H9 (cell line): Measurements from ENCODE around the gene IGLON5. TPM values are rescaled to one million over a fixed set of nuclear protein-coding genes. Genes with fewer than 3 reads are reported as not detected.

Experiments used
- DNase-seq: peaks from one replicate; pipeline ENCODE4 v3.0.0-alpha.2; 2017
- H2AFZ ChIP-seq: one replicate; pipeline ENCODE4 v1.6.1; 2013; ENCODE audit warnings: mild to moderate bottlenecking, low read length, control low read depth, moderate library complexity
- H2AK5ac ChIP-seq: 2 replicates; pipeline ENCODE4 v1.6.1; 2013; ENCODE audit warnings: low read length, control low read depth, mixed read lengths; ENCODE audit not compliant: insufficient read length
- H2BK120ac ChIP-seq: one replicate; pipeline ENCODE4 v1.6.1; 2013; ENCODE audit warnings: low read depth, mild to moderate bottlenecking, low read length, control low read depth, inconsistent platforms; ENCODE audit not compliant: poor library complexity, severe bottlenecking
- H2BK12ac ChIP-seq: 2 replicates; pipeline ENCODE4 v1.6.1; 2013; ENCODE audit warnings: low read length, control low read depth, mixed read lengths, low read depth; ENCODE audit not compliant: insufficient read length
- H2BK15ac ChIP-seq: 2 replicates; pipeline ENCODE4 v1.6.1; 2013; ENCODE audit warnings: low read depth, low read length, control low read depth
- H2BK20ac ChIP-seq: one replicate; pipeline ENCODE4 v1.6.1; 2013; ENCODE audit warnings: low read depth, mild to moderate bottlenecking, low read length, control low read depth, inconsistent platforms; ENCODE audit not compliant: poor library complexity, severe bottlenecking
- H2BK5ac ChIP-seq: 2 replicates; pipeline ENCODE4 v1.6.1; 2013; ENCODE audit warnings: low read length, control low read depth, mixed read lengths; ENCODE audit not compliant: insufficient read length
- H3K14ac ChIP-seq: 2 replicates; pipeline ENCODE4 v1.6.1; 2013; ENCODE audit warnings: low read length, control low read depth; ENCODE audit not compliant: insufficient read depth
- H3K18ac ChIP-seq: 2 replicates; pipeline ENCODE4 v1.6.1; 2013; ENCODE audit warnings: low read depth, mild to moderate bottlenecking, mixed read lengths, low read length, control low read depth; ENCODE audit not compliant: insufficient read length
- H3K23ac ChIP-seq: 2 replicates; pipeline ENCODE4 v1.6.1; 2013; ENCODE audit warnings: low read length, control low read depth, mixed read lengths, low read depth; ENCODE audit not compliant: insufficient read length
- H3K23me2 ChIP-seq: 2 replicates; pipeline ENCODE4 v1.6.1; 2013; ENCODE audit warnings: low read depth, mild to moderate bottlenecking, mixed read lengths, low read length, control low read depth; ENCODE audit not compliant: insufficient read length, poor library complexity, severe bottlenecking
- H3K27ac ChIP-seq: 2 replicates; pipeline ENCODE4 v1.5.1; 2013; ENCODE audit warnings: low read length, control low read depth, mixed read lengths, low read depth; ENCODE audit not compliant: insufficient read length
- H3K27me3 ChIP-seq: 2 replicates; pipeline ENCODE4 v1.6.1; 2013; ENCODE audit warnings: low read length, control low read depth, inconsistent platforms; ENCODE audit not compliant: insufficient read depth
- H3K4ac ChIP-seq: 2 replicates; pipeline ENCODE4 v1.6.1; 2013; ENCODE audit warnings: low read depth, mild to moderate bottlenecking, control low read depth, inconsistent platforms, low read length, moderate library complexity
- H3K4me1 ChIP-seq: 2 replicates; pipeline ENCODE4 v1.6.1; 2013; ENCODE audit warnings: low read length, control low read depth, inconsistent platforms; ENCODE audit not compliant: insufficient read depth
- H3K4me2 ChIP-seq: 2 replicates; pipeline ENCODE4 v1.6.1; 2013; ENCODE audit warnings: low read length, control low read depth, mixed read lengths; ENCODE audit not compliant: insufficient read length, insufficient read depth
- H3K56ac ChIP-seq: 2 replicates; pipeline ENCODE4 v1.6.1; 2013; ENCODE audit warnings: low read depth, mild to moderate bottlenecking, mixed read lengths, low read length, control low read depth; ENCODE audit not compliant: insufficient read length
- H3K79me1 ChIP-seq: 2 replicates; pipeline ENCODE4 v1.6.1; 2013; ENCODE audit warnings: low read depth, mild to moderate bottlenecking, moderate library complexity, low read length, control low read depth, inconsistent platforms; ENCODE audit not compliant: insufficient read depth, poor library complexity, severe bottlenecking
- H3K79me2 ChIP-seq: 2 replicates; pipeline ENCODE4 v1.6.1; 2013; ENCODE audit warnings: low read length, control low read depth, inconsistent platforms; ENCODE audit not compliant: insufficient read depth
- H3K9ac ChIP-seq: 2 replicates; pipeline ENCODE4 v1.6.1; 2013; ENCODE audit warnings: low read length, control low read depth, mixed read lengths; ENCODE audit not compliant: insufficient read length; ENCODE audit errors: extremely low read depth
- H3K9me3 ChIP-seq: one replicate; pipeline ENCODE4 v1.6.1; 2013; ENCODE audit warnings: low read depth, low read length, inconsistent platforms; ENCODE audit not compliant: control insufficient read depth
- H3T11ph ChIP-seq: one replicate; pipeline ENCODE4 v1.6.1; 2013; ENCODE audit warnings: mild to moderate bottlenecking, low read length, control low read depth, inconsistent platforms
- H4K20me1 ChIP-seq: one replicate; pipeline ENCODE4 v1.6.1; 2013; ENCODE audit not compliant: control insufficient read depth, insufficient read length, insufficient read depth
- H4K5ac ChIP-seq: 2 replicates; pipeline ENCODE4 v1.6.1; 2013; ENCODE audit warnings: low read depth, mild to moderate bottlenecking, mixed read lengths, low read length, control low read depth; ENCODE audit not compliant: insufficient read length
- H4K8ac ChIP-seq: replicated peaks from 2 replicates; pipeline ENCODE4 v1.6.1; 2013; ENCODE audit warnings: low read length, control low read depth, mixed read lengths, low read depth; ENCODE audit not compliant: insufficient read length
- H4K91ac ChIP-seq: 2 replicates; pipeline ENCODE4 v1.6.1; 2013; ENCODE audit warnings: low read depth, mild to moderate bottlenecking, moderate library complexity, mixed read lengths, low read length, control low read depth; ENCODE audit not compliant: insufficient read length
- H3K27ac Mint-ChIP-seq, 3 experiments: 2 replicates in 2 of 3; 3 replicates in 1 of 3; pipeline ENCODE4 v1.8.0; 2020 to 2021; ENCODE audit warnings: mixed read lengths in 3 of 3, mild to moderate bottlenecking in 1 of 3, moderate library complexity in 1 of 3
- H3K27me3 Mint-ChIP-seq: 2 replicates; pipeline ENCODE4 v1.8.0; 2021; ENCODE audit warnings: low read depth, mild to moderate bottlenecking, moderate library complexity, mixed read lengths
- H3K36me3 Mint-ChIP-seq, 3 experiments: 2 replicates in 2 of 3; 3 replicates in 1 of 3; pipeline ENCODE4 v1.8.0; 2020 to 2021; ENCODE audit warnings: low read depth in 3 of 3, mixed read lengths in 3 of 3; ENCODE audit not compliant: insufficient read depth in 1 of 3
- H3K4me1 Mint-ChIP-seq, 2 experiments: 2 replicates each; pipeline ENCODE4 v1.8.0; 2020; ENCODE audit warnings: mixed read lengths in 2 of 2
- H3K4me3 Mint-ChIP-seq, 2 experiments: 2 replicates in 1 of 2; 3 replicates in 1 of 2; pipeline ENCODE4 v1.8.0; 2020 to 2021; ENCODE audit warnings: mild to moderate bottlenecking in 2 of 2, mixed read lengths in 2 of 2, moderate library complexity in 1 of 2
- H3K9me3 Mint-ChIP-seq, 2 experiments: 2 replicates in 1 of 2; 3 replicates in 1 of 2; pipeline ENCODE4 v1.8.0; 2020; ENCODE audit warnings: mild to moderate bottlenecking in 2 of 2, mixed read lengths in 2 of 2, moderate library complexity in 1 of 2
- CTCF ChIP-seq: fragments of 200-600 bp; sonication (generic); conservative IDR thresholded peaks from 3 replicates; pipeline ENCODE4 v1.8.0; 2021; ENCODE audit warnings: antibody characterized with exemption, mild to moderate bottlenecking
- WGBS: extraction: QIAGEN DNeasy Blood & Tissue Kit; methylation state at CpG from one replicate; pipeline ENCODE4 v1.1.7; 2013; ENCODE audit warnings: missing lambda C conversion rate, low lambda C conversion rate, mixed read lengths; ENCODE audit not compliant: insufficient read length; ENCODE audit errors: extremely low coverage; 5-methylcytosine and 5-hydroxymethylcytosine counted together
- total RNA-seq: library from RNA; stranded (reverse); gene quantifications from 2 replicates; pipeline ENCODE4 v1.2.1, GENCODE V29; 2021

IGLON5 gene
- total RNA-seq, 1 experiment from 2014 or later: 41.4 TPM

DNA sequence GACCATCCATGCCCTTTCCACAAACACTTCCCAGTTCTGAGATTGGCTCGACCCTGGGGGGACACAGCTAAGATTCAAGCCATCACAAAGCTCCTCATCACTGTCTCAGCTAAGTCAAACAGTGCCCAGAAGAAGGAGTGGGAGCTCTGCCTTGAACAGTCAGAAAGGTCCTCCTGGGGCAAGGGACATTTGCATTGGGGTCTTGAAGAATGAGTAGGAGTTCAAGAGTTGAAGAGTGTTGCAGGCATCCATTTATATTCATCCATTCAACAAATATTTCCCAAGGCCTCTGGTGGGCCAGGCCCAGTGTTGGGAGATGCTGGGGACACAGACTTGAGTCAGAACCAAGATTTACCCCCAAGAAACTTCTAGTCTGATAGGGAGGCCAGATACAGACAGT lies 6.5 kb downstream of the IGLON5 start:
- Histone ChIP-seq H4K8ac (no peak overlapping the region), H3K9ac (no peak overlapping the region), H3K18ac (no peak overlapping the region), H3K79me2 (no peaks in the 10 kb centered on the region), H3K9me3 (no peaks in the 10 kb centered on the region), H2BK120ac (no peak overlapping the region), H3K56ac (no peak overlapping the region), H4K91ac (no peak overlapping the region), H3K23ac (no peak overlapping the region), H4K5ac (no peak overlapping the region), H3K4me2 (no peak overlapping the region), H4K20me1 (no peaks in the 10 kb centered on the region), H3T11ph (no peak overlapping the region), H3K23me2 (no peaks in the 10 kb centered on the region), H3K27me3 (no peaks in the 10 kb centered on the region), H2AK5ac (no peak overlapping the region), H2BK12ac (no peak overlapping the region), H2BK20ac (no peak overlapping the region), H2AFZ (no peak overlapping the region), H2BK5ac (no peak overlapping the region), H3K4ac (no peak overlapping the region), H2BK15ac (no peak overlapping the region), H3K4me1 (peaks cover 3% of the 10 kb centered on the region; the same call in 1 of the 2 replicates), H3K79me1 (no peaks in the 10 kb centered on the region), H3K14ac (no peak overlapping the region), H3K27ac (no peak overlapping the region)
- DNase-seq: no peak
- Mint-ChIP-seq H3K9me3 (peaks cover 0 to 6% of the 10 kb centered on the region in 2 experiments; a peak in 2 of 5 replicates), H3K4me3 (no peak overlapping the region; a peak in 1 of 5 replicates), H3K36me3 (peaks cover 6 to 13% (median 12%) of the 10 kb centered on the region in 3 experiments; a peak in 6 of 7 replicates), H3K27ac (peak overlapping the region in 1 of 3 experiments; percentile 44; a peak in 1 of 7 replicates), H3K4me1 (peaks cover 9 to 14% of the 10 kb centered on the region in 2 experiments), H3K27me3 (peaks cover 5% of the 10 kb centered on the region)
- no peak for TF ChIP-seq CTCF
- no CpG with 5 or more reads among the region's 1 CpG for WGBS
